ENCODE data around the gene CNTNAP2. TPM values are rescaled to one million over a fixed set of nuclear protein-coding genes. Genes with fewer than 3 reads are reported as not detected.

The CNTNAP2 gene
- total and polyA plus RNA-seq, 2 donors (not counting 1 experiment from before 2014, with no cell fraction given): not detected

DNA sequence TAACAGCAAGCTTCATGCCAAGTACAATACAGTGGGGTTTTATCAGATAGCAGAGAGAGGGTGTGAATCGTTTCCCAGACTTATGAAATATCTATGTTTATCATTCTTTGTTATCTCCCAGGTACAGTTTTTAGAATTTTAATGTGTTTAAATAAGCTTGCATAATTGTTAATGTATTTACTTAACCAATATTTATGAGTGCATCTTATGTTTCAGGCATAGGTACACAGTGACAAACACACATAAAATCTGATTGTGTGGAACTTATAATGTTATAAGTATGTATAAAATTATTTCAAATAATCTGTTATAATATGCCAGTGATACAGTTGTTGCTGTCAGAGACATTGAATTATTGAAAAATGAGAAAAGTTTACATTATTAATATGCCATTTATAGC, 1462.5 kb downstream of the CNTNAP2 start:
- no peaks in the 10 kb centered on the region for H3K9me3 ChIP-seq (ENCODE audit: control insufficient read depth, insufficient read depth, low read depth, low read length)
- H2AFZ ChIP-seq (ENCODE audit: low read length): no peak overlapping the region
- no peak overlapping the region for H3K27ac ChIP-seq (ENCODE audit: insufficient read depth, low read length)
- no peak overlapping the region for H3K4me2 ChIP-seq (ENCODE audit: extremely low read depth, insufficient read depth, low read length)
- H3K9ac ChIP-seq (ENCODE audit: insufficient read depth, low read length): no peak overlapping the region
- no peaks in the 10 kb centered on the region for H3K4me1 ChIP-seq (ENCODE audit: control insufficient read depth, extremely low read depth, insufficient read depth, low read length)
- no peak overlapping the region for H3K4me3 ChIP-seq (replicated peaks in 1 of 4; ENCODE audit: control extremely low read depth in 1 of 4, insufficient read depth in 1 of 4, low read depth in 3 of 4, low read length in 4 of 4)
- no peaks in the 10 kb centered on the region for H3K27me3 ChIP-seq (ENCODE audit: control insufficient read depth, insufficient read depth, low read length)
- no peak for TF ChIP-seq CTCF (conservative IDR thresholded peaks at IDR 0.05 in 1 of 2, IDR thresholded peaks at IDR 0.05 in 1 of 2; ENCODE audit: low read depth in 1 of 2, low read length in 2 of 2)
- no peaks in the 10 kb centered on the region for H4K20me1 ChIP-seq (ENCODE audit: control insufficient read depth, extremely low read depth, insufficient read depth, low read length)
- no peak for DNase-seq (ENCODE audit: low read depth in 2 of 2)
- no peaks in the 10 kb centered on the region for H3K36me3 ChIP-seq (ENCODE audit: control insufficient read depth, insufficient read depth, low read length)
- no peaks in the 10 kb centered on the region for H3K79me2 ChIP-seq (ENCODE audit: control insufficient read depth, insufficient read depth, low read length)

- Histone ChIP-seq H3K27me3 (ENCODE audit: control insufficient read depth, insufficient read depth, low read length) (no peaks in the 10 kb centered on the region), H3K4me1 (ENCODE audit: control insufficient read depth, extremely low read depth, insufficient read depth, low read length) (no peaks in the 10 kb centered on the region), H3K79me2 (ENCODE audit: control insufficient read depth, insufficient read depth, low read length) (no peaks in the 10 kb centered on the region), H3K27ac (ENCODE audit: insufficient read depth, low read length) (no peak overlapping the region), H4K20me1 (ENCODE audit: control insufficient read depth, extremely low read depth, insufficient read depth, low read length) (no peaks in the 10 kb centered on the region), H3K36me3 (ENCODE audit: control insufficient read depth, insufficient read depth, low read length) (no peaks in the 10 kb centered on the region), H3K9ac (ENCODE audit: insufficient read depth, low read length) (no peak overlapping the region), H3K9me3 (ENCODE audit: control insufficient read depth, insufficient read depth, low read depth, low read length) (no peaks in the 10 kb centered on the region), H3K4me2 (ENCODE audit: extremely low read depth, insufficient read depth, low read length) (no peak overlapping the region), H2AFZ (ENCODE audit: low read length) (no peak overlapping the region), H3K4me3 (replicated peaks in 1 of 4; ENCODE audit: control extremely low read depth in 1 of 4, insufficient read depth in 1 of 4, low read depth in 3 of 4, low read length in 4 of 4) (no peak overlapping the region)
- TF ChIP-seq CTCF (conservative IDR thresholded peaks at IDR 0.05 in 1 of 2, IDR thresholded peaks at IDR 0.05 in 1 of 2; ENCODE audit: low read depth in 1 of 2, low read length in 2 of 2) (no peak), EZH2 (IDR thresholded peaks at IDR 0.05; ENCODE audit: low read length, missing control alignments) (no peak)
- no peak for DNase-seq (ENCODE audit: low read depth in 2 of 2)
Observed at GRCh38 chr7:147584771-147585193, 1468.2 kb downstream of the CNTNAP2 start.

DNA sequence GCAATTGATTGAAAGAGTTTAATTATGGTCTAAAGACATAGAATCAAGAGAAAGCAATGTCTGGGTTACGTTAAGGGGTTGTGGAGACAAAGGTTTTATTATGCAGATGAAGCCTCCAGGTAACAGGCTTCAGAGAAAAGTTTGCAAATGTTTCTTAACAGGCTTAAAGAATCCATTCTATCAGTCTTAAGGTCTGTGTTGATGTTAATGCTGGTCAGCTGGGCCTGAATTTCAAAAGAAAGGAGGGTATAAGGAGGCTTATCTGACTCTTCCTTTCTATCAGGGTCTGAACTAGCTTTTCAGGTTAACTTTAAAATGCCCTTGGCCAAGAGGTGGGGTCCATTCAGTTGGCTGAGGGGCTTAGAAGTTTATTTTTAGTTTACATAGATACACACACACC, 1469.5 kb downstream of the CNTNAP2 start:
- no peaks in the 10 kb centered on the region for H3K9me3 ChIP-seq (ENCODE audit: control insufficient read depth, insufficient read depth, low read depth, low read length)
- H3K9ac ChIP-seq (ENCODE audit: insufficient read depth, low read length): no peak overlapping the region
- no peak for DNase-seq (ENCODE audit: low read depth in 2 of 2)
- H4K20me1 ChIP-seq (ENCODE audit: control insufficient read depth, extremely low read depth, insufficient read depth, low read length): no peaks in the 10 kb centered on the region
- no peak overlapping the region for H3K27ac ChIP-seq (ENCODE audit: insufficient read depth, low read length)
- no peak overlapping the region for H3K4me2 ChIP-seq (ENCODE audit: extremely low read depth, insufficient read depth, low read length)
- TF ChIP-seq EZH2 (IDR thresholded peaks at IDR 0.05; ENCODE audit: low read length, missing control alignments) (no peak), CTCF (conservative IDR thresholded peaks at IDR 0.05 in 1 of 2, IDR thresholded peaks at IDR 0.05 in 1 of 2; ENCODE audit: low read depth in 1 of 2, low read length in 2 of 2) (no peak)
- H3K27me3 ChIP-seq (ENCODE audit: control insufficient read depth, insufficient read depth, low read length): no peaks in the 10 kb centered on the region
- H3K4me1 ChIP-seq (ENCODE audit: control insufficient read depth, extremely low read depth, insufficient read depth, low read length): no peaks in the 10 kb centered on the region
- no peak overlapping the region for H2AFZ ChIP-seq (ENCODE audit: low read length)
- no peak overlapping the region for H3K4me3 ChIP-seq (replicated peaks in 1 of 4; ENCODE audit: control extremely low read depth in 1 of 4, insufficient read depth in 1 of 4, low read depth in 3 of 4, low read length in 4 of 4)
- H3K36me3 ChIP-seq (ENCODE audit: control insufficient read depth, insufficient read depth, low read length): no peaks in the 10 kb centered on the region
- H3K79me2 ChIP-seq (ENCODE audit: control insufficient read depth, insufficient read depth, low read length): no peaks in the 10 kb centered on the region

Data from fibroblast of lung (primary cell).